Measurements from ENCODE around the gene CHTOP.

- no peak for TF ChIP-seq POLR2A (IDR thresholded peaks at IDR 0.05; ENCODE audit: low read depth, low read length)
- TF ChIP-seq POLR2AphosphoS5 (IDR thresholded peaks at IDR 0.05; ENCODE audit: low read depth, low read length), result no peak
Measured at GRCh38 chr1:153617663-153618062, 16.2 kb upstream of the CHTOP start.

Measured in GM12892 (cell line).